HEK293T (cell line): ENCODE measurements around the gene CCDC38.

Source experiments
- ARNT ChIP-seq: fragments of 450-650 bp; IDR thresholded peaks from 2 replicates; pipeline ENCODE4 v1.6.1; 2017; ENCODE audit warnings: mild to moderate bottlenecking
- ELF4 ChIP-seq: fragments of 450-650 bp; IDR thresholded peaks from 2 replicates; pipeline ENCODE4 v1.6.1; 2017; ENCODE audit warnings: antibody characterized with exemption
- FOXK2 ChIP-seq: fragments of 450-650 bp; IDR thresholded peaks from 2 replicates; pipeline ENCODE4 v1.6.1; 2016; ENCODE audit warnings: mild to moderate bottlenecking
- FOXM1 ChIP-seq: fragments of 450-650 bp; IDR thresholded peaks from 2 replicates; pipeline ENCODE4 v1.6.1; 2017; ENCODE audit warnings: mild to moderate bottlenecking, borderline replicate concordance
- NFRKB ChIP-seq: fragments of 450-650 bp; IDR thresholded peaks from 2 replicates; pipeline ENCODE4 v1.6.1; 2016; ENCODE audit warnings: mild to moderate bottlenecking, moderate library complexity
- PKNOX1 ChIP-seq: fragments of 450-650 bp; IDR thresholded peaks from 2 replicates; pipeline ENCODE4 v1.6.1; 2016
- SP1 ChIP-seq: fragments of 450-650 bp; IDR thresholded peaks from 2 replicates; pipeline ENCODE4 v1.6.1; 2017
- ZNF384 ChIP-seq: fragments of 450-650 bp; IDR thresholded peaks from 2 replicates; pipeline ENCODE4 v1.6.1; 2016

- no peak for TF ChIP-seq NFRKB
- TF ChIP-seq ELF4, result no peak
- TF ChIP-seq SP1, result no peak
- no peak for TF ChIP-seq PKNOX1
- no peak for TF ChIP-seq ARNT
- no peak for TF ChIP-seq FOXM1
- TF ChIP-seq FOXK2, result no peak
- TF ChIP-seq ZNF384, result no peak
Measured at GRCh38 chr12:95960241-95960640, 17.8 kb upstream of the CCDC38 start.
